Lung (tissue), 12 donors: ENCODE data around the gene DPF1. TPM values are rescaled to one million over a fixed set of nuclear protein-coding genes. Genes with fewer than 3 reads are reported as not detected.
A peak's percentile ranks its signal among the peaks of the same experiment; 100 is the strongest.

ENCODE experiments used
- ATAC-seq: fragments of 200-7000 bp; cut with Tn5 transposase; one replicate; pipeline ENCODE4 v1.9.1; 2020; ENCODE audit warnings: moderate number of reproducible peaks; ENCODE audit not compliant: insufficient read depth, low FRiP score
- DNase-seq, 3 donors: peaks; one replicate each; pipeline ENCODE4 v3.0.0-alpha.2; 2013 to 2017
- H3K27ac ChIP-seq, 2 donors: one replicate each; pipeline ENCODE4 v1.5.1; 2013; ENCODE audit warnings: mild to moderate bottlenecking in 2 of 2, moderate library complexity in 2 of 2, control low read depth in 1 of 2, inconsistent platforms in 1 of 2, low read depth in 1 of 2, low read length in 1 of 2
- H3K27me3 ChIP-seq, 3 donors: one replicate each; pipeline ENCODE4 v1.5.1; 2013; ENCODE audit warnings: low read length in 2 of 3; ENCODE audit not compliant: control insufficient read depth in 3 of 3, insufficient read depth in 3 of 3
- H3K36me3 ChIP-seq, 4 donors: one replicate each; pipeline ENCODE4 v1.5.1; 2013; ENCODE audit warnings: low read length in 4 of 4, mild to moderate bottlenecking in 1 of 4, moderate library complexity in 1 of 4; ENCODE audit not compliant: control insufficient read depth in 4 of 4, insufficient read depth in 4 of 4
- H3K4me1 ChIP-seq, 5 donors: one replicate each; pipeline ENCODE4 v1.5.1; 2013; ENCODE audit warnings: low read length in 5 of 5, mild to moderate bottlenecking in 2 of 5, moderate library complexity in 1 of 5; ENCODE audit not compliant: control insufficient read depth in 5 of 5, insufficient read depth in 5 of 5
- H3K4me3 ChIP-seq: one replicate; pipeline ENCODE4 v1.5.1; 2013; ENCODE audit warnings: mild to moderate bottlenecking, control low read depth, moderate library complexity
- H3K9ac ChIP-seq, 2 donors: one replicate each; pipeline ENCODE4 v1.5.1; 2013; ENCODE audit warnings: low read length in 2 of 2, control low read depth in 1 of 2; ENCODE audit not compliant: insufficient read depth in 1 of 2
- H3K9me3 ChIP-seq, 4 donors: one replicate each; pipeline ENCODE4 v1.5.1; 2013; ENCODE audit warnings: low read length in 3 of 4, mild to moderate bottlenecking in 1 of 4, moderate library complexity in 1 of 4; ENCODE audit not compliant: control insufficient read depth in 4 of 4, insufficient read depth in 3 of 4
- CTCF ChIP-seq: IDR thresholded peaks from 2 replicates; pipeline ENCODE4 v1.5.1; 2012; ENCODE audit warnings: mild to moderate bottlenecking; ENCODE audit errors: control extremely low read depth, extremely low read depth
- WGBS, 2 donors: extraction: QIAGEN DNeasy Blood & Tissue Kit; methylation state at CpG; one replicate each; pipeline ENCODE4 v1.1.7; 2013; 5-methylcytosine and 5-hydroxymethylcytosine counted together
- polyA plus RNA-seq, 2 donors: library from polyadenylated mRNA; stranded (reverse); fragments of 200-250 nt; gene quantifications; one replicate each; pipeline ENCODE4 v1.2.1, GENCODE V29; 2013
- total RNA-seq, 2 donors: library from RNA; depleted of rRNA in 1 of 2; stranded (reverse); fragments of >200 nt in 1 of 2; gene quantifications; one replicate each; pipeline ENCODE4 v1.2.1, GENCODE V29; 2014 to 2021
- donor health status: control.
- donor health status: control.
- donor health status: Bipolar disorder and iron deficiency.
- donor health status: healthy.
- donor health status: DM: yes; HTN: yes; CAD: no.

DPF1 gene
- total and polyA plus RNA-seq, 4 donors, result 1.3 to 1.7 (median 1.4) TPM; not detected in 1

- no peak overlapping the region for H3K9ac ChIP-seq
- no peak overlapping the region for H3K27ac ChIP-seq
- ATAC-seq (no peak), DNase-seq (no peak)
- 64 to 65% methylated on average over 13 to 14 of the region's 14 CpGs for WGBS, 2 donors
- H3K27me3 ChIP-seq, result no peaks in the 10 kb centered on the region
- peaks cover 0 to 6% (median 6%) of the 10 kb centered on the region in 5 donors for H3K4me1 ChIP-seq
- no peak overlapping the region for H3K4me3 ChIP-seq
- no peaks in the 10 kb centered on the region for H3K9me3 ChIP-seq
- H3K36me3 ChIP-seq, result peaks cover 0 to 9% (median 3%) of the 10 kb centered on the region in 4 donors
- TF ChIP-seq CTCF, result no peak
These were observed 21.9 kb upstream of the DPF1 start for GRCh38 chr19:38245826-38246498.

- 70 to 80% methylated on average over 15 of the region's 15 CpGs for WGBS, 2 donors
- no peak overlapping the region for H3K27ac ChIP-seq
- no peak overlapping the region for H3K9ac ChIP-seq
- TF ChIP-seq CTCF, result no peak
- no peak for ATAC-seq
- peaks cover 0 to 4% (median 3%) of the 10 kb centered on the region in 5 donors for H3K4me1 ChIP-seq
- H3K27me3 ChIP-seq, result no peaks in the 10 kb centered on the region
- no peak overlapping the region for H3K4me3 ChIP-seq
- no peaks in the 10 kb centered on the region for H3K9me3 ChIP-seq
- H3K36me3 ChIP-seq, result peaks cover 0 to 4% (median 2%) of the 10 kb centered on the region in 4 donors
- DNase-seq, result no peak
These were observed 19.3 kb upstream of the DPF1 start for GRCh38 chr19:38243279-38243673.

- Histone ChIP-seq H3K4me1 (peaks cover 0 to 4% (median 3%) of the 10 kb centered on the region in 5 donors), H3K27ac (no peak overlapping the region), H3K27me3 (no peaks in the 10 kb centered on the region), H3K9me3 (no peaks in the 10 kb centered on the region), H3K36me3 (no peaks in the 10 kb centered on the region), H3K4me3 (no peak overlapping the region), H3K9ac (no peak overlapping the region)
- TF ChIP-seq CTCF, result no peak
- ATAC-seq (no peak), DNase-seq (peak in 1 of 3 donors; percentile 43)
- WGBS, 2 donors, result 62 to 72% methylated on average over 8 of the region's 8 CpGs
These were observed 15.8 kb upstream of the DPF1 start for GRCh38 chr19:38239816-38240215.
